Measurements from ENCODE around the gene KCNJ6. TPM values are rescaled to one million over a fixed set of nuclear protein-coding genes. Genes with fewer than 3 reads are reported as not detected.

Gene KCNJ6
- total RNA-seq, 1 donor from 2014 or later = 0.33 TPM

DNA sequence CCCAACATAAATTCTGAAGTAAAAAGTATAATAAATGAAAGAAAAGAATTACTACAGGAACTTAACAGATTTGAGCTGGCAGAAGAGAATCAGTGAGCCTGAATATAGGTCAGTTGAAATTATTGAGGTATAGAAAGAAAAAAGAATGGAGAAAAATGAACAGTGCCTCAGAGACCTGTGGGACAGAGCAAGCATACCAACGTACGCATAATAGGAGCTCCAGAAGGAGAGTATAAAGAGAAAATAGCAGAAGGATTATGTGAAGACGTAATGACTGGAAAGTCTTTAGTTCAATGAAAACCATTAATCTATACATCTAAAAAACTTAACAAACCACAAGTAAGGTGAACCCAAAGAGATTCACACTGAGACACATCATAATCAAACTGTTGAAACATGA, 287.9 kb downstream of the KCNJ6 start:
- Histone ChIP-seq H3K27me3 (ENCODE audit: control insufficient read depth, insufficient read depth, low read length) (no peaks in the 10 kb centered on the region), H3K4me3 (ENCODE audit: low read depth, low read length) (no peak overlapping the region), H3K36me3 (ENCODE audit: control insufficient read depth, insufficient read depth, low read length) (no peaks in the 10 kb centered on the region)
- TF ChIP-seq, protein P1, sequence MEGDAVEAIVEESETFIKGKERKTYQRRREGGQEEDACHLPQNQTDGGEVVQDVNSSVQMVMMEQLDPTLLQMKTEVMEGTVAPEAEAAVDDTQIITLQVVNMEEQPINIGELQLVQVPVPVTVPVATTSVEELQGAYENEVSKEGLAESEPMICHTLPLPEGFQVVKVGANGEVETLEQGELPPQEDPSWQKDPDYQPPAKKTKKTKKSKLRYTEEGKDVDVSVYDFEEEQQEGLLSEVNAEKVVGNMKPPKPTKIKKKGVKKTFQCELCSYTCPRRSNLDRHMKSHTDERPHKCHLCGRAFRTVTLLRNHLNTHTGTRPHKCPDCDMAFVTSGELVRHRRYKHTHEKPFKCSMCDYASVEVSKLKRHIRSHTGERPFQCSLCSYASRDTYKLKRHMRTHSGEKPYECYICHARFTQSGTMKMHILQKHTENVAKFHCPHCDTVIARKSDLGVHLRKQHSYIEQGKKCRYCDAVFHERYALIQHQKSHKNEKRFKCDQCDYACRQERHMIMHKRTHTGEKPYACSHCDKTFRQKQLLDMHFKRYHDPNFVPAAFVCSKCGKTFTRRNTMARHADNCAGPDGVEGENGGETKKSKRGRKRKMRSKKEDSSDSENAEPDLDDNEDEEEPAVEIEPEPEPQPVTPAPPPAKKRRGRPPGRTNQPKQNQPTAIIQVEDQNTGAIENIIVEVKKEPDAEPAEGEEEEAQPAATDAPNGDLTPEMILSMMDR (IDR thresholded peaks at IDR 0.05; ENCODE audit: insufficient read depth, low read length, poor library complexity, severe bottlenecking) = no peak
- no peak for DNase-seq (ENCODE audit: low read depth)

GRCh38 chr21:37627561-37627960, 288.7 kb downstream of the KCNJ6 start:
- TF ChIP-seq, protein P1 (IDR thresholded peaks at IDR 0.05; ENCODE audit: insufficient read depth, low read length, poor library complexity, severe bottlenecking) = no peak
- no peak for DNase-seq (ENCODE audit: low read depth)
- Histone ChIP-seq H3K36me3 (ENCODE audit: control insufficient read depth, insufficient read depth, low read length) (no peaks in the 10 kb centered on the region), H3K4me3 (ENCODE audit: low read depth, low read length) (no peak overlapping the region), H3K27me3 (ENCODE audit: control insufficient read depth, insufficient read depth, low read length) (no peaks in the 10 kb centered on the region)

DNA sequence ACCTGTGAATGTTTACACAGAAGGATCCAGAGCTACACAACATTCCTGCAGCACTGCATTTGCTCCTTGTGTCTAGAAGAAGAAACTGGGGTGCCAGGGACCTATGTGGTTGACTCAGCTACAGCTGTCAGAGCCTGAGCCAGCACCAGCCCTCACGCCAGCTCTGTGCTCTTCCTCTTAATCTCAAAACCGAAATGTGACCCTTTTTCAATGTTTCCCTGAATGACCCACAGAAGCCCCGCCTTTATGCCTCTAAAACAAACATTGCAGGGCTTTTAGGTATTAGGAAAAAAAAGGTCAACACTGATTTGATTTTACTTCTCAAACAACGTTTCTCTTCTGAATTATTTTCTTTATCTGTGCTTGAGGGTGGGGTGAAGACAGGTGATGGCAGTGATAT, 289.2 kb downstream of the KCNJ6 start:
- Histone ChIP-seq H3K4me3 (ENCODE audit: low read depth, low read length) (no peak overlapping the region), H3K27me3 (ENCODE audit: control insufficient read depth, insufficient read depth, low read length) (no peaks in the 10 kb centered on the region), H3K36me3 (ENCODE audit: control insufficient read depth, insufficient read depth, low read length) (no peaks in the 10 kb centered on the region)
- no peak for DNase-seq (ENCODE audit: low read depth)
- TF ChIP-seq, protein P1 (IDR thresholded peaks at IDR 0.05; ENCODE audit: insufficient read depth, low read length, poor library complexity, severe bottlenecking) = no peak

DNA sequence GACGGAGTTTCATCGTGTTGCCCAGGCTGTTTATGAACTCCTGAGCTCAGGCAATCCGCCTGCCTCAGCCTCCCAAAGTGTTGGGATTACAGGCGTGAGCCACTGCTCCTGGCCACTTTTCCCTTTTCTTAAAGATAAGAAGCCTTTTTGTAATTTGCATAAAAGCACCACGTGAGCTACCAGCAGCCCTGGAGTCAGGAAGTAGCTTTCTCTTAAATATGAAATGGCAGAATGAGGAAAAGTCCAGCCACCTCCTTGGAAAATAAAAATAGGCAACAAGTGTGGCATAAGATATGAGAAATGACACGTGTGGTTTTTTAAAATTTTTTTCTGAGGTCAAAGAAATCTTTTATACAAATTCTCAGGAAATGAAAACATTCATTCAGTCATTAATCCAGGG, 289.9 kb downstream of the KCNJ6 start:
- no peak overlapping the region for H3K4me3 ChIP-seq (ENCODE audit: low read depth, low read length)
- TF ChIP-seq, protein P1 (IDR thresholded peaks at IDR 0.05; ENCODE audit: insufficient read depth, low read length, poor library complexity, severe bottlenecking) = no peak

DNA sequence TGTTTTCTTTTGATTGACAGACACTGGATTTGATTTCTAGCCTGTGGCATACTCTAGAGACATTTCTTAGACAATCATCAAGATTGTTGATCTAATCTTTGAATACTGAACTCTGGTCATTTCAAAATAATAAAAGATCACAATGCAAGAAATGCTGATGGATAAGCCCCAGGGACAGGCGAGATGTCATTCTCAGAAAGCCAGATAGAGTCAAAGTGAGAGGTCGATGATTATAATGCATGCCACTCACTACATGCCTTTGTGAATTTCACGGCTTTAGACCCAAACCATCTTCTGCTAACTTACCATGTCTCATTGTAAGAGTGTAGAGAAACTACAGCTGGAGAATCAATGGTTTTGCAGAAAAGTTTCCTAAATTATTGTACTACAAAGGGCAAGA, 292.6 kb downstream of the KCNJ6 start:
- TF ChIP-seq, protein P1 (IDR thresholded peaks at IDR 0.05; ENCODE audit: insufficient read depth, low read length, poor library complexity, severe bottlenecking) = no peak
- Histone ChIP-seq H3K36me3 (ENCODE audit: control insufficient read depth, insufficient read depth, low read length) (no peaks in the 10 kb centered on the region), H3K27me3 (ENCODE audit: control insufficient read depth, insufficient read depth, low read length) (no peaks in the 10 kb centered on the region), H3K4me3 (ENCODE audit: low read depth, low read length) (no peak overlapping the region)
- no peak for DNase-seq (ENCODE audit: low read depth)

More for the DNA sequence above, 289.9 kb downstream of the KCNJ6 start:
- DNase-seq (ENCODE audit: low read depth) = no peak
- Histone ChIP-seq H3K36me3 (ENCODE audit: control insufficient read depth, insufficient read depth, low read length) (no peaks in the 10 kb centered on the region), H3K27me3 (ENCODE audit: control insufficient read depth, insufficient read depth, low read length) (no peaks in the 10 kb centered on the region)

DNA sequence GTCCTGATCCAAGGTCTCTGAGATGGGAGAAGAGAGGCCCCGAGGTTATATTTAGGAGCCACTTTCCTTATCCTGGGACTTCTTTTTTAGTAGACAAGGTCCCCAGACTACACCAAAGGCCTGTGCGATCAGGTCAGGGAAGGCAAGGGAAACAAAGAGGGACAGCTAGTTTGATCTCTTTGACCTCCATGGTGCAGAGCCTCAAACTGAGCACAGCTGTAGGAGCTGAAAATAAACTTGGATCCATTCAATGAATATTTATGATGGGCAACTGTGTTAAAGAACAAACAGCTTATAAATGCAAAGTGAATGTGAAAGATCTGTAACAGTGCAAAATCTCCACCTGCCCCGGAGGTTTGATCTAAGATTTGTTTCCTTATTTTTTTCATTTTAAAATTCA, 293.1 kb downstream of the KCNJ6 start:
- Histone ChIP-seq H3K27me3 (ENCODE audit: control insufficient read depth, insufficient read depth, low read length) (no peaks in the 10 kb centered on the region), H3K4me3 (ENCODE audit: low read depth, low read length) (no peak overlapping the region)
- no peak for DNase-seq (ENCODE audit: low read depth)

More for the DNA sequence above, 293.1 kb downstream of the KCNJ6 start:
- no peaks in the 10 kb centered on the region for H3K36me3 ChIP-seq (ENCODE audit: control insufficient read depth, insufficient read depth, low read length)
- TF ChIP-seq, protein P1 (IDR thresholded peaks at IDR 0.05; ENCODE audit: insufficient read depth, low read length, poor library complexity, severe bottlenecking) = no peak
